H9 (cell line): ENCODE data around the gene SLC44A3. TPM values are rescaled to one million over a fixed set of nuclear protein-coding genes. Genes with fewer than 3 reads are reported as not detected.

Experiments
- DNase-seq: peaks from one replicate; pipeline ENCODE4 v3.0.0-alpha.2; 2017
- H2AFZ ChIP-seq: one replicate; pipeline ENCODE4 v1.6.1; 2013; ENCODE audit warnings: mild to moderate bottlenecking, low read length, control low read depth, moderate library complexity
- H2AK5ac ChIP-seq: 2 replicates; pipeline ENCODE4 v1.6.1; 2013; ENCODE audit warnings: low read length, control low read depth, mixed read lengths; ENCODE audit not compliant: insufficient read length
- H2BK120ac ChIP-seq: one replicate; pipeline ENCODE4 v1.6.1; 2013; ENCODE audit warnings: low read depth, mild to moderate bottlenecking, low read length, control low read depth, inconsistent platforms; ENCODE audit not compliant: poor library complexity, severe bottlenecking
- H2BK12ac ChIP-seq: 2 replicates; pipeline ENCODE4 v1.6.1; 2013; ENCODE audit warnings: low read length, control low read depth, mixed read lengths, low read depth; ENCODE audit not compliant: insufficient read length
- H2BK15ac ChIP-seq: 2 replicates; pipeline ENCODE4 v1.6.1; 2013; ENCODE audit warnings: low read depth, low read length, control low read depth
- H2BK20ac ChIP-seq: one replicate; pipeline ENCODE4 v1.6.1; 2013; ENCODE audit warnings: low read depth, mild to moderate bottlenecking, low read length, control low read depth, inconsistent platforms; ENCODE audit not compliant: poor library complexity, severe bottlenecking
- H2BK5ac ChIP-seq: 2 replicates; pipeline ENCODE4 v1.6.1; 2013; ENCODE audit warnings: low read length, control low read depth, mixed read lengths; ENCODE audit not compliant: insufficient read length
- H3K14ac ChIP-seq: 2 replicates; pipeline ENCODE4 v1.6.1; 2013; ENCODE audit warnings: low read length, control low read depth; ENCODE audit not compliant: insufficient read depth
- H3K18ac ChIP-seq: 2 replicates; pipeline ENCODE4 v1.6.1; 2013; ENCODE audit warnings: low read depth, mild to moderate bottlenecking, mixed read lengths, low read length, control low read depth; ENCODE audit not compliant: insufficient read length
- H3K23ac ChIP-seq: 2 replicates; pipeline ENCODE4 v1.6.1; 2013; ENCODE audit warnings: low read length, control low read depth, mixed read lengths, low read depth; ENCODE audit not compliant: insufficient read length
- H3K23me2 ChIP-seq: 2 replicates; pipeline ENCODE4 v1.6.1; 2013; ENCODE audit warnings: low read depth, mild to moderate bottlenecking, mixed read lengths, low read length, control low read depth; ENCODE audit not compliant: insufficient read length, poor library complexity, severe bottlenecking
- H3K27ac ChIP-seq: 2 replicates; pipeline ENCODE4 v1.5.1; 2013; ENCODE audit warnings: low read length, control low read depth, mixed read lengths, low read depth; ENCODE audit not compliant: insufficient read length
- H3K27me3 ChIP-seq: 2 replicates; pipeline ENCODE4 v1.6.1; 2013; ENCODE audit warnings: low read length, control low read depth, inconsistent platforms; ENCODE audit not compliant: insufficient read depth
- H3K4ac ChIP-seq: 2 replicates; pipeline ENCODE4 v1.6.1; 2013; ENCODE audit warnings: low read depth, mild to moderate bottlenecking, control low read depth, inconsistent platforms, low read length, moderate library complexity
- H3K4me1 ChIP-seq: 2 replicates; pipeline ENCODE4 v1.6.1; 2013; ENCODE audit warnings: low read length, control low read depth, inconsistent platforms; ENCODE audit not compliant: insufficient read depth
- H3K4me2 ChIP-seq: 2 replicates; pipeline ENCODE4 v1.6.1; 2013; ENCODE audit warnings: low read length, control low read depth, mixed read lengths; ENCODE audit not compliant: insufficient read length, insufficient read depth
- H3K56ac ChIP-seq: 2 replicates; pipeline ENCODE4 v1.6.1; 2013; ENCODE audit warnings: low read depth, mild to moderate bottlenecking, mixed read lengths, low read length, control low read depth; ENCODE audit not compliant: insufficient read length
- H3K79me1 ChIP-seq: 2 replicates; pipeline ENCODE4 v1.6.1; 2013; ENCODE audit warnings: low read depth, mild to moderate bottlenecking, moderate library complexity, low read length, control low read depth, inconsistent platforms; ENCODE audit not compliant: insufficient read depth, poor library complexity, severe bottlenecking
- H3K79me2 ChIP-seq: 2 replicates; pipeline ENCODE4 v1.6.1; 2013; ENCODE audit warnings: low read length, control low read depth, inconsistent platforms; ENCODE audit not compliant: insufficient read depth
- H3K9ac ChIP-seq: 2 replicates; pipeline ENCODE4 v1.6.1; 2013; ENCODE audit warnings: low read length, control low read depth, mixed read lengths; ENCODE audit not compliant: insufficient read length; ENCODE audit errors: extremely low read depth
- H3K9me3 ChIP-seq: one replicate; pipeline ENCODE4 v1.6.1; 2013; ENCODE audit warnings: low read depth, low read length, inconsistent platforms; ENCODE audit not compliant: control insufficient read depth
- H3T11ph ChIP-seq: one replicate; pipeline ENCODE4 v1.6.1; 2013; ENCODE audit warnings: mild to moderate bottlenecking, low read length, control low read depth, inconsistent platforms
- H4K20me1 ChIP-seq: one replicate; pipeline ENCODE4 v1.6.1; 2013; ENCODE audit not compliant: control insufficient read depth, insufficient read length, insufficient read depth
- H4K5ac ChIP-seq: 2 replicates; pipeline ENCODE4 v1.6.1; 2013; ENCODE audit warnings: low read depth, mild to moderate bottlenecking, mixed read lengths, low read length, control low read depth; ENCODE audit not compliant: insufficient read length
- H4K8ac ChIP-seq: replicated peaks from 2 replicates; pipeline ENCODE4 v1.6.1; 2013; ENCODE audit warnings: low read length, control low read depth, mixed read lengths, low read depth; ENCODE audit not compliant: insufficient read length
- H4K91ac ChIP-seq: 2 replicates; pipeline ENCODE4 v1.6.1; 2013; ENCODE audit warnings: low read depth, mild to moderate bottlenecking, moderate library complexity, mixed read lengths, low read length, control low read depth; ENCODE audit not compliant: insufficient read length
- H3K27ac Mint-ChIP-seq, 3 experiments: 2 replicates in 2 of 3; 3 replicates in 1 of 3; pipeline ENCODE4 v1.8.0; 2020 to 2021; ENCODE audit warnings: mixed read lengths in 3 of 3, mild to moderate bottlenecking in 1 of 3, moderate library complexity in 1 of 3
- H3K27me3 Mint-ChIP-seq: 2 replicates; pipeline ENCODE4 v1.8.0; 2021; ENCODE audit warnings: low read depth, mild to moderate bottlenecking, moderate library complexity, mixed read lengths
- H3K36me3 Mint-ChIP-seq, 3 experiments: 2 replicates in 2 of 3; 3 replicates in 1 of 3; pipeline ENCODE4 v1.8.0; 2020 to 2021; ENCODE audit warnings: low read depth in 3 of 3, mixed read lengths in 3 of 3; ENCODE audit not compliant: insufficient read depth in 1 of 3
- H3K4me1 Mint-ChIP-seq, 2 experiments: 2 replicates each; pipeline ENCODE4 v1.8.0; 2020; ENCODE audit warnings: mixed read lengths in 2 of 2
- H3K4me3 Mint-ChIP-seq, 2 experiments: 2 replicates in 1 of 2; 3 replicates in 1 of 2; pipeline ENCODE4 v1.8.0; 2020 to 2021; ENCODE audit warnings: mild to moderate bottlenecking in 2 of 2, mixed read lengths in 2 of 2, moderate library complexity in 1 of 2
- H3K9me3 Mint-ChIP-seq, 2 experiments: 2 replicates in 1 of 2; 3 replicates in 1 of 2; pipeline ENCODE4 v1.8.0; 2020; ENCODE audit warnings: mild to moderate bottlenecking in 2 of 2, mixed read lengths in 2 of 2, moderate library complexity in 1 of 2
- CTCF ChIP-seq: fragments of 200-600 bp; sonication (generic); conservative IDR thresholded peaks from 3 replicates; pipeline ENCODE4 v1.8.0; 2021; ENCODE audit warnings: antibody characterized with exemption, mild to moderate bottlenecking
- WGBS: extraction: QIAGEN DNeasy Blood & Tissue Kit; methylation state at CpG from one replicate; pipeline ENCODE4 v1.1.7; 2013; ENCODE audit warnings: missing lambda C conversion rate, low lambda C conversion rate, mixed read lengths; ENCODE audit not compliant: insufficient read length; ENCODE audit errors: extremely low coverage; 5-methylcytosine and 5-hydroxymethylcytosine counted together
- total RNA-seq: library from RNA; stranded (reverse); gene quantifications from 2 replicates; pipeline ENCODE4 v1.2.1, GENCODE V29; 2021

The SLC44A3 gene
- total RNA-seq, 1 experiment from 2014 or later, result 5.5 TPM

GRCh38 chr1:94772845-94773244 is 47.3 kb upstream of the SLC44A3 start:
- H3K27ac Mint-ChIP-seq, result no peak overlapping the region
- Histone ChIP-seq H3K4me2 (no peak overlapping the region), H2BK120ac (no peak overlapping the region)

More at GRCh38 chr1:94772845-94773244, 47.3 kb upstream of the SLC44A3 start:
- Histone ChIP-seq H2BK20ac (no peak overlapping the region), H4K20me1 (no peaks in the 10 kb centered on the region), H2AFZ (no peak overlapping the region), H3K79me2 (no peaks in the 10 kb centered on the region), H3K79me1 (no peaks in the 10 kb centered on the region), H3K56ac (no peak overlapping the region), H3K27me3 (no peaks in the 10 kb centered on the region), H3K27ac (no peak overlapping the region), H3K23ac (no peak overlapping the region), H4K5ac (no peak overlapping the region), H3K18ac (no peak overlapping the region), H3K14ac (no peak overlapping the region), H4K8ac (no peak overlapping the region), H3K4ac (no peak overlapping the region), H2BK15ac (no peak overlapping the region), H3K23me2 (no peaks in the 10 kb centered on the region), H2AK5ac (no peak overlapping the region), H2BK5ac (no peak overlapping the region), H2BK12ac (no peak overlapping the region), H3K4me1 (no peaks in the 10 kb centered on the region), H4K91ac (no peak overlapping the region), H3K9me3 (no peaks in the 10 kb centered on the region), H3K9ac (no peak overlapping the region), H3T11ph (no peak overlapping the region)
- no peak for DNase-seq
- Mint-ChIP-seq H3K36me3 (no peaks in the 10 kb centered on the region), H3K27me3 (no peaks in the 10 kb centered on the region), H3K4me1 (peaks cover 4 to 16% of the 10 kb centered on the region in 2 experiments), H3K4me3 (no peak overlapping the region), H3K9me3 (no peaks in the 10 kb centered on the region; a peak in 1 of 5 replicates)
- WGBS, result no CpG with 5 or more reads among the region's 3 CpGs
- TF ChIP-seq CTCF, result no peak
